Measurements from ENCODE around the gene PIGM.

Gene PIGM

GRCh38 chr1:159999204-159999603, 32.6 kb downstream of the PIGM start:
- no peak for DNase-seq (ENCODE audit: low spot score)
- no peak overlapping the region for H3K27ac ChIP-seq
- no peak for TF ChIP-seq CTCF (IDR thresholded peaks at IDR 0.05)
- H3K4me3 ChIP-seq, result no peak overlapping the region

GRCh38 chr1:159996653-159997052, 35.1 kb downstream of the PIGM start:
- Histone ChIP-seq H3K4me3 (no peak overlapping the region), H3K27ac (no peak overlapping the region)
- DNase-seq (ENCODE audit: low spot score), result no peak
- TF ChIP-seq CTCF (IDR thresholded peaks at IDR 0.05), result no peak

- no peak for DNase-seq (ENCODE audit: low spot score)
- Histone ChIP-seq H3K4me3 (no peak overlapping the region), H3K27ac (no peak overlapping the region)
- no peak for TF ChIP-seq CTCF (IDR thresholded peaks at IDR 0.05)
Measured at GRCh38 chr1:159994896-159995295, 36.9 kb downstream of the PIGM start.

- H3K4me3 ChIP-seq, result no peak overlapping the region
- H3K27ac ChIP-seq, result no peak overlapping the region
- no peak for DNase-seq (ENCODE audit: low spot score)
- no peak for TF ChIP-seq CTCF (IDR thresholded peaks at IDR 0.05)
Measured at GRCh38 chr1:159993911-159994310, 37.9 kb downstream of the PIGM start.

GRCh38 chr1:159992161-159992560, 39.6 kb downstream of the PIGM start:
- DNase-seq (ENCODE audit: low spot score), result no peak
- no peak overlapping the region for H3K4me3 ChIP-seq
- TF ChIP-seq CTCF (IDR thresholded peaks at IDR 0.05), result no peak
- no peak overlapping the region for H3K27ac ChIP-seq

GRCh38 chr1:159991513-159991912, 40.3 kb downstream of the PIGM start:
- no peak for DNase-seq (ENCODE audit: low spot score)
- Histone ChIP-seq H3K4me3 (no peak overlapping the region), H3K27ac (no peak overlapping the region)
- no peak for TF ChIP-seq CTCF (IDR thresholded peaks at IDR 0.05)

GRCh38 chr1:159990005-159990404, 41.8 kb downstream of the PIGM start:
- no peak for TF ChIP-seq CTCF (IDR thresholded peaks at IDR 0.05)
- Histone ChIP-seq H3K4me3 (no peak overlapping the region), H3K27ac (no peak overlapping the region)
- no peak for DNase-seq (ENCODE audit: low spot score)
